Pancreas (tissue), 10 donors: ENCODE measurements around the gene SORCS2. TPM values are rescaled to one million over a fixed set of nuclear protein-coding genes. Genes with fewer than 3 reads are reported as not detected.

Experiments
- ATAC-seq, 4 donors: fragments of 200-7000 bp; cut with Tn5 transposase; one replicate each; pipeline versions ENCODE4 v1.8.0 to v1.9.1; 2020; ENCODE audit warnings: mild to moderate bottlenecking in 4 of 4, moderate library complexity in 4 of 4
- DNase-seq, 6 donors: peaks; one replicate each; pipeline ENCODE4 v3.0.0-alpha.2; 2020
- FAIRE-seq: peaks from 2 replicates; lab custom pipeline; 2012; peaks lifted over from hg19 to GRCh38; lab: Jason Lieb, UNC
- H3K27ac ChIP-seq, 4 donors: fragments of 200-600 bp; sonication (generic); 1 replicate in 3 of 4; 2 replicates in 1 of 4; pipeline versions ENCODE4 v1.5.0 to v1.8.0; 2020
- H3K27me3 ChIP-seq, 4 donors: fragments of 200-600 bp; one replicate each; pipeline ENCODE4 v1.8.0; 2021
- H3K36me3 ChIP-seq, 3 donors: fragments of 200-600 bp; sonication (generic) in 1 of 3; one replicate each; pipeline versions ENCODE4 v1.5.0 to v1.8.0; 2020 to 2021
- H3K4me1 ChIP-seq, 3 donors: fragments of 200-600 bp; one replicate each; pipeline ENCODE4 v1.8.0; 2021
- H3K4me3 ChIP-seq, 4 donors: fragments of 200-600 bp; sonication (generic) in 2 of 4; one replicate each; pipeline versions ENCODE4 v1.5.0 to v1.8.0; 2020 to 2021
- H3K9me3 ChIP-seq, 4 donors: fragments of 200-600 bp; one replicate each; pipeline ENCODE4 v1.8.0; 2021
- CTCF ChIP-seq, 4 donors: fragments of 200-600 bp; sonication (generic) in 3 of 4; IDR thresholded peaks; one replicate each; pipeline versions ENCODE4 v1.5.0 to v1.8.0; 2021; ENCODE audit warnings: antibody characterized with exemption in 4 of 4
- WGBS, 2 donors: extraction: QIAGEN DNeasy Blood & Tissue Kit; methylation state at CpG; one replicate each; pipeline ENCODE4 v1.1.7; 2013; 5-methylcytosine and 5-hydroxymethylcytosine counted together
- intact Hi-C, 3 donors: fragments of 100-400 bp; cut with DNase I; formaldehyde crosslinking; loops; one replicate each; pipeline versions ENCODE4 v1.11.1 to v1.14.2; 2022
- polyA plus RNA-seq, 2 donors: library from polyadenylated mRNA; stranded (reverse); fragments of 200-250 nt; gene quantifications; one replicate each; pipeline ENCODE4 v1.2.3, GENCODE V29; 2013
- total RNA-seq, 6 donors: library from RNA; stranded (reverse); fragmentation: NEBNext Ultra II Directional in 4 of 6; extraction: Animal tissue kit (Norgen Biotek cat#: 25700) in 4 of 6; gene quantifications; one replicate each; pipeline versions ENCODE4 v1.2.1 to v1.2.4, GENCODE V29; 2021 to 2023
- donor health status: healthy with polysubstance abuse.
- donor health status: DM: no; HTN: no; CAD: no; lungs with moderate emphysema.
- donor health status: DM: no; HTN: no; CAD: no.
- donor health status: control.
- donor health status: control.
- donor health status: Bipolar disorder and iron deficiency.
- donor health status: DM: yes; HTN: yes; CAD: no.
- donor health status: DM: no; HTN: no; CAD: no.
- donor health status: DM: no; HTN: no; CAD: no.
- donor health status: DM: yes; HTN: yes; CAD: no.

SORCS2 gene
- total and polyA plus RNA-seq, 8 donors = 0.14 to 1.7 (median 0.42) TPM

DNA sequence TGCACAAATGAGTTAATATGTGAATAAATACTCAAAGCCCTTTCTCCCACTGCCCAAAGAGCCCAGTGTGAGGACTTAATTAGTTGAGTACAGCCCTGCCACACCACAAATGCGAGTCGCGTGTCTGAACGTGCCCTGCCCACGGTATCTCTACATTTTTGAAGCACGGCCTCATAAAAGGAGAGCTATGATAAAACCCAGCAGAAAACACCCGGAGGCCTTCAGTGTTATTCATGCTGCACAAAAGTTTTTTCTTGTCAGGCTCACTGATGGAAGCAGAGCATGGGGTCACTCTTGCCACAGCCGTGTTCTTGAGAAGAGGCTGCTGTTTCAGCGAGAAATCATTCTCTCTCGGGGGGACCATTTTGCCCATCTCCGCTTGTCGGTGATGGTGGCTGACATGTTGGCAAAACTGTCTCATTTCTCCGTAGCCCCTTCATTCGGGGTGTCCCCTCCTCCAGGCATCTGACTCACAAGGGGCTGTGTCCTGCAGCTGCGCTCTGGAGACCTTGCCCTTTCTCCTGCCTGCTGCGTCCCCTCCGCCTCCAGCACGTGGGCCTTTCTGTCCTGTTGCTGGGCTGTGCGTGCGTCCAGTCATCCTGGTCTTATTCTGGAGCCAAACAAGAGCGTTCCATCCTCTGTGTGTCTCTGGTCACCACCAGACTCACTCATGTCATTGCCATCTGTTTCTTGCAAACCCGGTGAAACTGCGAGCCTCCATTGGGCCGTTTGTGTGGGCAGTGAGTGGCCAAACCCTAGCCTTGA lies 88.8 kb downstream of the SORCS2 start:
- FAIRE-seq (no peak), DNase-seq (no peak), ATAC-seq (no peak)
- intact Hi-C loops = no loop called here
- WGBS, 2 donors = 73 to 76% methylated on average over 24 of the region's 24 CpGs
- Histone ChIP-seq H3K27me3 (no peaks in the 10 kb centered on the region), H3K27ac (no peak overlapping the region), H3K4me1 (no peaks in the 10 kb centered on the region), H3K9me3 (no peaks in the 10 kb centered on the region), H3K36me3 (no peaks in the 10 kb centered on the region), H3K4me3 (no peak overlapping the region)
- TF ChIP-seq CTCF (IDR thresholded peaks at IDR 0.05) = no peak

GRCh38 chr4:7281691-7282665 lies 89.6 kb downstream of the SORCS2 start:
- no peak for FAIRE-seq
- Histone ChIP-seq H3K4me3 (no peak overlapping the region), H3K27me3 (no peaks in the 10 kb centered on the region), H3K9me3 (no peaks in the 10 kb centered on the region), H3K4me1 (no peaks in the 10 kb centered on the region), H3K27ac (no peak overlapping the region), H3K36me3 (no peaks in the 10 kb centered on the region)
- no peak for ATAC-seq
- no peak for TF ChIP-seq CTCF (IDR thresholded peaks at IDR 0.05)
- intact Hi-C loops = no loop called here
- DNase-seq = no peak
- 53 to 61% methylated on average over 20 of the region's 20 CpGs for WGBS, 2 donors

DNA sequence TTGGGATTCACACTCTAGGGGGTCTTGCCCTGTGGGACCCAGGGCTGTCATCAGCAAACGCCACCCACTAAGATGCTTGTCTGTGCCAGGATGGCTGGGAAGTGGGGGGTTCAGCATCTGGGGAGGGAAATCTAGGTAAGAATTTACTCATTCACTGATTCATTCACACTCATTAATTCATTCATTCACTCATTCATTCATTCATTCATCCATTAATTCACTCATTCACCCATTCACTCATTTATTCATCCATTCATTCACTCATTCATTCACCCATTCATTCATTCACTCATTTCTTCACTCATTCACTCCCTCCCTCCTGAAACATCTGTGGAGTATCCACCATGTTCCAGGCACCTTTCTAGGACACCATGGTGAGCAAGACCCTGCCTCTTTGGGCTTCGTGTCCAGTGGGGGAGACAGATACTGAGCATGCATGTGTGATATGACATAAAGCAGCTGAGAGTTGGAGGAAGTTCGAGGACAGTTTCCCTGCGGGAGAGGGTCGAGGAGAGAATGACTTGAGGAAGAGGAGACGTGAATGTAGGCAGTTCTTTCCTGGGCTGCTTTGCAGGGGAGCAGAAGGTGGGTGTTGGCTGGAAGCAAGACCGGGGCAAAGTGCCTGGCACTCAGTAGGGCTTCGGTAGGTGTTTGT lies 90.6 kb downstream of the SORCS2 start:
- H3K4me3 ChIP-seq = no peak overlapping the region
- no peak for ATAC-seq
- no peak for DNase-seq
- H3K9me3 ChIP-seq = no peaks in the 10 kb centered on the region
- WGBS, 2 donors = 76 to 82% methylated on average over 8 of the region's 8 CpGs
- no peaks in the 10 kb centered on the region for H3K4me1 ChIP-seq
- FAIRE-seq = no peak
- TF ChIP-seq CTCF (IDR thresholded peaks at IDR 0.05) = no peak
- H3K36me3 ChIP-seq = no peaks in the 10 kb centered on the region
- no peaks in the 10 kb centered on the region for H3K27me3 ChIP-seq
- intact Hi-C loops = no loop called here
- no peak overlapping the region for H3K27ac ChIP-seq

GRCh38 chr4:7285244-7286094 lies 93.1 kb downstream of the SORCS2 start:
- ATAC-seq = no peak
- WGBS, 2 donors = 73 to 77% methylated on average over 34 of the region's 34 CpGs
- H3K4me1 ChIP-seq = no peaks in the 10 kb centered on the region
- H3K27me3 ChIP-seq = no peaks in the 10 kb centered on the region
- no peak overlapping the region for H3K27ac ChIP-seq
- intact Hi-C loops = no loop called here
- no peak for DNase-seq
- H3K9me3 ChIP-seq = no peaks in the 10 kb centered on the region
- no peak overlapping the region for H3K4me3 ChIP-seq
- no peak for TF ChIP-seq CTCF (IDR thresholded peaks at IDR 0.05)
- H3K36me3 ChIP-seq = no peaks in the 10 kb centered on the region
- FAIRE-seq = no peak
